Ishikawa (cell line): ENCODE results near the gene BCL3.

ENCODE experiments used
- CEBPB ChIP-seq: IDR thresholded peaks from 2 replicates; pipeline ENCODE4 v1.6.1; 2012
- CREB1 ChIP-seq: IDR thresholded peaks from 2 replicates; pipeline ENCODE4 v1.6.1; 2012; ENCODE audit warnings: low read depth
- EGR1 ChIP-seq: IDR thresholded peaks from 2 replicates; pipeline ENCODE4 v1.6.1; 2012
- EP300 ChIP-seq: IDR thresholded peaks from 2 replicates; pipeline ENCODE4 v1.6.1; 2012; ENCODE audit warnings: borderline replicate concordance
- FOXM1 ChIP-seq: IDR thresholded peaks from 2 replicates; pipeline ENCODE4 v1.6.1; 2012; ENCODE audit warnings: low read depth, borderline replicate concordance
- NFIC ChIP-seq: IDR thresholded peaks from 2 replicates; pipeline ENCODE4 v1.6.1; 2012
- RAD21 ChIP-seq: IDR thresholded peaks from 2 replicates; pipeline ENCODE4 v1.6.1; 2012; ENCODE audit warnings: low read depth
- TAF1 ChIP-seq: IDR thresholded peaks from 2 replicates; pipeline ENCODE4 v1.6.1; 2012; ENCODE audit warnings: low read depth, mild to moderate bottlenecking
- TCF12 ChIP-seq: IDR thresholded peaks from 2 replicates; pipeline ENCODE4 v1.6.1; 2012; ENCODE audit warnings: low read depth
- TEAD4 ChIP-seq: IDR thresholded peaks from 2 replicates; pipeline ENCODE4 v1.6.1; 2012
- YY1 ChIP-seq: IDR thresholded peaks from 2 replicates; pipeline ENCODE4 v1.6.1; 2012; ENCODE audit warnings: low read depth
- ZBTB7A ChIP-seq: IDR thresholded peaks from 2 replicates; pipeline ENCODE4 v1.6.1; 2012; ENCODE audit warnings: low read depth
- TF ChIP-seq, protein P1 (sequence below): IDR thresholded peaks from 2 replicates; pipeline ENCODE4 v1.6.1; 2012
- TF ChIP-seq, protein P2 (sequence below): IDR thresholded peaks from 2 replicates; pipeline ENCODE4 v1.6.1; 2012; ENCODE audit warnings: low read depth, mild to moderate bottlenecking
- TF ChIP-seq, protein P3 (sequence below): IDR thresholded peaks from 2 replicates; pipeline ENCODE4 v1.6.1; 2012

The BCL3 gene

DNA sequence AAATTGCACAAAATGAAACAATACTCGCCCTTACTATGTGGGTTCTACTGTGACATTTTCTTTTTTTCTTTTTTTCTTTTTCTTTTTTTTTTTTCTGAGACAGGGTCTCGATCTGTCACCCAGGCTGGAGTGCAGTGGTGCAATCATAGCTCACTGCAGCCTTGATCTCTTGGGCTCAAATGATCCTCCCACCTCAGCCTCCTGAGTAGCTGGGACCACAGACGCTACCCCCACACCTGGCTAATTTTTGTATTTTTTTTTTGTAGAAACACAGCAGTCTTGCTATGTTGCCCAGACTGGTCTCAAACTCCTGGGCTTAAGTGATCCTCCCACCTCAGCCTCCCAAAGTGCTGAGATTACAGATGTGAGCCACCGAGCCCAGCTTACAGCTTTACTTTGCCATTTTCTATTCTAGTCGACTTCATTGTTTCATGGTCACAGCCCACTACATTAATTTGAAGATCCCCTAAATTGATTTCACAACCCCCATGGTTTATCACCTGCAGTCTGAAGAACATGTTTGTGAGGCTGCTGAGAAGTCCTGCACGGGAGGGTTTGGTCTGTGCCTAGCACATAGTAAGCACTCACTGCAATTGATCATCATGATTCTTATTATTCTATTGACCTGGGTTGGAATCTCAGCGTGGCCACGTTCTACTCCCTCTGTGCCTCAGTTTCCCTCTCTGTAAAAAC is 3.8 kb downstream of the BCL3 start:
- TF ChIP-seq EGR1 (no peak), YY1 (no peak), EP300 (no peak), RAD21 (no peak), CEBPB (no peak), CREB1 (no peak), FOXM1 (no peak), TEAD4 (no peak), TCF12 (no peak)
- TF ChIP-seq, protein P1, sequence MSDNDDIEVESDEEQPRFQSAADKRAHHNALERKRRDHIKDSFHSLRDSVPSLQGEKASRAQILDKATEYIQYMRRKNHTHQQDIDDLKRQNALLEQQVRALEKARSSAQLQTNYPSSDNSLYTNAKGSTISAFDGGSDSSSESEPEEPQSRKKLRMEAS: no peak
- TF ChIP-seq, protein P2, sequence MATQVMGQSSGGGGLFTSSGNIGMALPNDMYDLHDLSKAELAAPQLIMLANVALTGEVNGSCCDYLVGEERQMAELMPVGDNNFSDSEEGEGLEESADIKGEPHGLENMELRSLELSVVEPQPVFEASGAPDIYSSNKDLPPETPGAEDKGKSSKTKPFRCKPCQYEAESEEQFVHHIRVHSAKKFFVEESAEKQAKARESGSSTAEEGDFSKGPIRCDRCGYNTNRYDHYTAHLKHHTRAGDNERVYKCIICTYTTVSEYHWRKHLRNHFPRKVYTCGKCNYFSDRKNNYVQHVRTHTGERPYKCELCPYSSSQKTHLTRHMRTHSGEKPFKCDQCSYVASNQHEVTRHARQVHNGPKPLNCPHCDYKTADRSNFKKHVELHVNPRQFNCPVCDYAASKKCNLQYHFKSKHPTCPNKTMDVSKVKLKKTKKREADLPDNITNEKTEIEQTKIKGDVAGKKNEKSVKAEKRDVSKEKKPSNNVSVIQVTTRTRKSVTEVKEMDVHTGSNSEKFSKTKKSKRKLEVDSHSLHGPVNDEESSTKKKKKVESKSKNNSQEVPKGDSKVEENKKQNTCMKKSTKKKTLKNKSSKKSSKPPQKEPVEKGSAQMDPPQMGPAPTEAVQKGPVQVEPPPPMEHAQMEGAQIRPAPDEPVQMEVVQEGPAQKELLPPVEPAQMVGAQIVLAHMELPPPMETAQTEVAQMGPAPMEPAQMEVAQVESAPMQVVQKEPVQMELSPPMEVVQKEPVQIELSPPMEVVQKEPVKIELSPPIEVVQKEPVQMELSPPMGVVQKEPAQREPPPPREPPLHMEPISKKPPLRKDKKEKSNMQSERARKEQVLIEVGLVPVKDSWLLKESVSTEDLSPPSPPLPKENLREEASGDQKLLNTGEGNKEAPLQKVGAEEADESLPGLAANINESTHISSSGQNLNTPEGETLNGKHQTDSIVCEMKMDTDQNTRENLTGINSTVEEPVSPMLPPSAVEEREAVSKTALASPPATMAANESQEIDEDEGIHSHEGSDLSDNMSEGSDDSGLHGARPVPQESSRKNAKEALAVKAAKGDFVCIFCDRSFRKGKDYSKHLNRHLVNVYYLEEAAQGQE: no peak

DNA sequence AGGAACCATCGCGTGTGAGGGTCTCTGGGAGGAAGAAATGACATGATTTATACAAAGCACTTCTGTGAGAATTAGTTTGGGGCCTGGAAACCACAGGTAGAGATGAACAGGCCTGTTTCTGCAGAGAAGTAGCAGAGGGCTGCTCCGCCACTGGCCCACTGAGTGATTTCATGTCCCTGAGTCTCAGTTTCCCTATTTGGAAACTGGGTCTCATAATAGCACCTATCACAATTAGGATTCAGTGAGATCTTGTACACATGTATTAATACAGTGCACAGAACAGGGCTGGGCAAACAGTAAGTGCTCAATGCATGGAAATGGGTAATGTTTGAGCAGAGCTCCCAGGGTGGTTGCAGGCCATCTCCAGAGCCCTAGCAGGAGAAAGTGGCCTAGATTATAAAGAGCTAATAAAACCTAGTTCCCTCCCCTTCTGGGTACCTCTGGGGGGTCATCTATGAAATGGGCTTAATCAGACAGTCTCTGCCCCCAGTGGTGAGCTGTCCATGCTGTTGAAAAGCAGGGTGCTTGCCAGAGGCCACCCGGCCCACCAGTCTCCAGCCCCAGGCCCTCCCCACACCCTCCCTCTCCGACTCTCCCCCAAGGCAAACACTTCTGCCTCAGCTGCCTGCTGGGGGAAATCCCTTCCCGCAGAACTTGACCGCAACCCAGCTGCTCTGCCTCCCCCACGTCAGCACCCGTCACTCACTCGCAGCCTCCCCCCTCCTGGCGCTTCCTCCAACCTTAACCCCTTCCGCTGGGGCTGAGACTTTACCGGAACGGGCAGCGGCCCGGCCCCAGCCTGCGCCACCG is 4.5 kb downstream of the BCL3 start:
- peak; percentile 26; the same call in 1 of the 2 replicates for TF ChIP-seq CEBPB
- no peak for TF ChIP-seq YY1
- no peak for TF ChIP-seq EGR1
- TF ChIP-seq EP300: peak; percentile 74
- peak; percentile 53 for TF ChIP-seq NFIC
- peak; percentile 77; the same call in 1 of the 2 replicates for TF ChIP-seq TCF12
- no peak for TF ChIP-seq RAD21
- TF ChIP-seq, protein P2: no peak
- peak; percentile 44; the same call in 1 of the 2 replicates for TF ChIP-seq ZBTB7A
- TF ChIP-seq, protein P3, sequence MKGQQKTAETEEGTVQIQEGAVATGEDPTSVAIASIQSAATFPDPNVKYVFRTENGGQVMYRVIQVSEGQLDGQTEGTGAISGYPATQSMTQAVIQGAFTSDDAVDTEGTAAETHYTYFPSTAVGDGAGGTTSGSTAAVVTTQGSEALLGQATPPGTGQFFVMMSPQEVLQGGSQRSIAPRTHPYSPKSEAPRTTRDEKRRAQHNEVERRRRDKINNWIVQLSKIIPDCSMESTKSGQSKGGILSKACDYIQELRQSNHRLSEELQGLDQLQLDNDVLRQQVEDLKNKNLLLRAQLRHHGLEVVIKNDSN: no peak
- TF ChIP-seq CREB1: peak; percentile 83
- TF ChIP-seq TEAD4: 0 out of 2 replicates have a peak, but pooled peaks have one; percentile 47
- TF ChIP-seq TAF1: no peak

DNA sequence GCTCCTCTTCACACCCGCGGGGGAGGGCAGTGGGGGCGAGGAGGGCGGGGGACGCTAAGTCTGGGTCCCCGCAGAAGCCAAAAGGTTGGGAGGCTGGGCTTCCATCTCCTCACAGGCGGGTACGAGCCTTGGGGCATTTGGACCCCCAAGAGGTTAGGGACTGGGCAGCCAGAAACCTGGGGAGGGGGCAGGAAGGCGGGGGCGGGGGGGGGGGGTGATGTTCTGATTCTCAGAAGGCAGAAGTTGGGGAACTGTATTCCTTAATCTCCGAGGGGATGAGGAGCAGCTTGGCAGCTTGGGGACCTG is 5.1 kb downstream of the BCL3 start:
- no peak for TF ChIP-seq CREB1
- TF ChIP-seq RAD21: no peak
- no peak for TF ChIP-seq EP300
- TF ChIP-seq CEBPB: no peak
- TF ChIP-seq EGR1: no peak
- TF ChIP-seq, protein P1: no peak
- no peak for TF ChIP-seq TEAD4
- no peak for TF ChIP-seq TCF12
- TF ChIP-seq TAF1: no peak
- TF ChIP-seq, protein P3: no peak
- TF ChIP-seq, protein P2: no peak
- TF ChIP-seq ZBTB7A: no peak
- TF ChIP-seq FOXM1: no peak
- TF ChIP-seq NFIC: no peak
